Activated T-cell treated with anti-CD3 and anti-CD28 coated beads, Interleukin-2, amount 50 U/mL, for 24 hours (primary cell): ENCODE measurements around the gene POLR1H.

Experiments
- DNase-seq: peaks from one replicate; pipeline ENCODE4 v3.0.0-alpha.2; 2020
- H3K27ac Mint-ChIP-seq: 2 replicates; pipeline ENCODE4 v1.8.0; 2020; ENCODE audit warnings: mild to moderate bottlenecking, mixed read lengths
- H3K27me3 Mint-ChIP-seq: 2 replicates; pipeline ENCODE4 v1.8.0; 2020; ENCODE audit warnings: mixed read lengths
- H3K36me3 Mint-ChIP-seq: 2 replicates; pipeline ENCODE4 v1.8.0; 2020; ENCODE audit warnings: low read depth, mixed read lengths
- H3K4me1 Mint-ChIP-seq: 2 replicates; pipeline ENCODE4 v1.8.0; 2020; ENCODE audit warnings: low read depth, mixed read lengths
- H3K4me3 Mint-ChIP-seq: 2 replicates; pipeline ENCODE4 v1.8.0; 2020; ENCODE audit warnings: mild to moderate bottlenecking, moderate library complexity, mixed read lengths
- H3K9me3 Mint-ChIP-seq: 2 replicates; pipeline ENCODE4 v1.8.0; 2020; ENCODE audit warnings: mixed read lengths

The POLR1H gene

GRCh38 chr6:30042914-30043313, 18.2 kb upstream of the POLR1H start:
- Mint-ChIP-seq H3K27ac (no peak overlapping the region), H3K9me3 (no peaks in the 10 kb centered on the region), H3K4me1 (peaks cover 14% of the 10 kb centered on the region), H3K4me3 (no peak overlapping the region), H3K36me3 (peaks cover 6% of the 10 kb centered on the region), H3K27me3 (no peaks in the 10 kb centered on the region)
- no peak for DNase-seq

DNA sequence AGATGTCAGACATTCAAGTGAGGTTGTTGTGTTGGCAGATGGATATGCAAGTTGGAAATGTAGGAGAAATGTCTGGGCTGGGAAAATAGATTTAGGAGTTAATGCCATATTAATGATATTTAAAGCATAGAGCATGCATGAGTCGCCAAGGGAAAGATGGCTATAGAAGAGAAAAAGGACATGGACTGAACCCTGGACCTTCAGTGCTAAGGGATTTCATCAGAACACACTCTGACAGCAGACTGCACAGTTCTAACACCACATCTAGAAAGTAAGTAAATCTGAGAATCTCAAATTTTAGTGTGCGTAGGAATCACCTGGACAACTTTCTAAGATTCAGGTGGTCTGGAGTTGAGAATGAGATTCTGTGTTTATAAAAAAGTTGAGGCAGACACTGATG, 17.3 kb upstream of the POLR1H start:
- H3K4me1 Mint-ChIP-seq = peaks cover 14% of the 10 kb centered on the region
- no peak for DNase-seq
- no peaks in the 10 kb centered on the region for H3K27me3 Mint-ChIP-seq
- no peaks in the 10 kb centered on the region for H3K9me3 Mint-ChIP-seq
- H3K27ac Mint-ChIP-seq = no peak overlapping the region
- H3K4me3 Mint-ChIP-seq = no peak overlapping the region
- H3K36me3 Mint-ChIP-seq = peaks cover 8% of the 10 kb centered on the region

GRCh38 chr6:30044630-30045029, 16.4 kb upstream of the POLR1H start:
- Mint-ChIP-seq H3K4me1 (peaks cover 14% of the 10 kb centered on the region), H3K27me3 (no peaks in the 10 kb centered on the region), H3K9me3 (no peaks in the 10 kb centered on the region), H3K4me3 (no peak overlapping the region), H3K36me3 (peaks cover 8% of the 10 kb centered on the region), H3K27ac (no peak overlapping the region)
- DNase-seq = no peak

GRCh38 chr6:30047220-30047619, 13.8 kb upstream of the POLR1H start:
- DNase-seq = no peak
- Mint-ChIP-seq H3K27me3 (no peaks in the 10 kb centered on the region), H3K4me3 (no peak overlapping the region), H3K9me3 (no peaks in the 10 kb centered on the region), H3K36me3 (peaks cover 15% of the 10 kb centered on the region), H3K4me1 (peaks cover 15% of the 10 kb centered on the region), H3K27ac (no peak overlapping the region)

- H3K36me3 Mint-ChIP-seq = peaks cover 60% of the 10 kb centered on the region
Observed at GRCh38 chr6:30053682-30054081, 7.4 kb upstream of the POLR1H start.

DNA sequence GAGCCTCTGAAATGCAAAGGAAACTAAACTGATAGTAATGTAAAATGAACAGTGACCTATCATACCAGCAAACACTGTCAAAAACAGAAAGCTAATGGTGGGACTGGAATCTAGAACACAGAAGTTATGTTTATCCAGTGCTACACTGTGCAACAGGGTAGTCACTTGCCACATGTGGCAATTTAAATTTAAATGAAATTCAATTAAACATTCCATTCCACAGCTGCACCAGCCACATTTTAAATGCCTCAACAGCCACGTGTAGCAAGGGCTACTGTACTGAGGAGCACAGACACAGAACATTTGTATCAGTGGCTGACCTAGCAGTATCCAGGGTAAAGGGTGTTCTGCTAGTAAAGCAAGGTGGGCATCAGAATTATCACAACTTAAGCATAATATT, 5.6 kb upstream of the POLR1H start:
- Mint-ChIP-seq H3K27me3 (no peaks in the 10 kb centered on the region), H3K9me3 (no peaks in the 10 kb centered on the region), H3K4me1 (peaks cover 15% of the 10 kb centered on the region), H3K4me3 (no peak overlapping the region), H3K36me3 (peaks cover 62% of the 10 kb centered on the region), H3K27ac (no peak overlapping the region)
- DNase-seq = no peak

More at GRCh38 chr6:30053682-30054081, 7.4 kb upstream of the POLR1H start:
- no peak overlapping the region for H3K4me3 Mint-ChIP-seq
- DNase-seq = no peak
- H3K27ac Mint-ChIP-seq = no peak overlapping the region
- no peaks in the 10 kb centered on the region for H3K9me3 Mint-ChIP-seq
- no peaks in the 10 kb centered on the region for H3K27me3 Mint-ChIP-seq
- peaks cover 1% of the 10 kb centered on the region for H3K4me1 Mint-ChIP-seq

DNA sequence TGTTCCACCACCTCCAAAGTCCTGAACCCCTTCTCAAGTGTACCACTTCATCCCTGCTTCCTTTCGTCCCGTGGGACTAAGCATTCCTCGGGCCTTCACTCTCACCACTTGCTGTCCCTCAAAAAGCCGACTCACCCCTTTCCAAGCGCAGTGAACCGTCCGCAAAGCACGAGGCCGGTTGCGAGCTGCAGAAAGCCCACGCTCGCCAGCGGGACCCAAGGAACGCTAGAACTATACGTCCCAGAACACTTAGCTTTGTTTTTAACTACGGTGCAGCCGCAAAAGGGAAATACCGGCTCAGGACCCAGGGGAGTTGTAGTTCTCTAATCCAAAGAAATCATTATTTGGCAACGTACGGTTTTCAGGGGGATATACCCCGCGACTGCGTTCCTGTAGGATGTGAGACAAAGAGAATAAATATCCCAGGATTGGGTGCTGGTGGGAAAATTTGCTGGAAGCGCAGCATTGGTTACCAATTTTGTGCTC, 416 bp upstream of the POLR1H start:
- peak overlapping the region; percentile 97 for H3K4me3 Mint-ChIP-seq
- H3K27me3 Mint-ChIP-seq = no peaks in the 10 kb centered on the region
- H3K27ac Mint-ChIP-seq = peak overlapping the region; percentile 97
- peaks cover 6% of the 10 kb centered on the region for H3K9me3 Mint-ChIP-seq
- H3K4me1 Mint-ChIP-seq = peaks cover 41% of the 10 kb centered on the region
- H3K36me3 Mint-ChIP-seq = peaks cover 69% of the 10 kb centered on the region
- peak; percentile 63 for DNase-seq

GRCh38 chr6:30061858-30062458, 893 bp downstream of the POLR1H start:
- peaks cover 67% of the 10 kb centered on the region for H3K36me3 Mint-ChIP-seq

GRCh38 chr6:30062471-30063178, 1.6 kb downstream of the POLR1H start:
- H3K27me3 Mint-ChIP-seq = no peaks in the 10 kb centered on the region
- H3K36me3 Mint-ChIP-seq = peaks cover 67% of the 10 kb centered on the region
- peak overlapping the region; percentile 97 for H3K27ac Mint-ChIP-seq
- peaks cover 6% of the 10 kb centered on the region for H3K9me3 Mint-ChIP-seq
- H3K4me1 Mint-ChIP-seq = peaks cover 53% of the 10 kb centered on the region
- no peak for DNase-seq
- H3K4me3 Mint-ChIP-seq = peak overlapping the region; percentile 97

More at GRCh38 chr6:30061858-30062458, 893 bp downstream of the POLR1H start:
- Mint-ChIP-seq H3K27me3 (no peaks in the 10 kb centered on the region), H3K9me3 (peaks cover 6% of the 10 kb centered on the region), H3K27ac (peak overlapping the region; percentile 97), H3K4me1 (peaks cover 50% of the 10 kb centered on the region), H3K4me3 (peak overlapping the region; percentile 97)
- no peak for DNase-seq

- H3K36me3 Mint-ChIP-seq = peaks cover 69% of the 10 kb centered on the region
- H3K27ac Mint-ChIP-seq = peak overlapping the region; percentile 79
- H3K27me3 Mint-ChIP-seq = no peaks in the 10 kb centered on the region
- H3K4me3 Mint-ChIP-seq = peak overlapping the region; percentile 97
- H3K4me1 Mint-ChIP-seq = peaks cover 60% of the 10 kb centered on the region
- H3K9me3 Mint-ChIP-seq = peaks cover 6% of the 10 kb centered on the region
- DNase-seq = no peak
Observed at GRCh38 chr6:30063315-30063714, 2.2 kb downstream of the POLR1H start.

- peaks cover 86% of the 10 kb centered on the region for H3K36me3 Mint-ChIP-seq
- peaks cover 9% of the 10 kb centered on the region for H3K27me3 Mint-ChIP-seq
- H3K4me1 Mint-ChIP-seq = peaks cover 58% of the 10 kb centered on the region
- H3K4me3 Mint-ChIP-seq = peak overlapping the region; percentile 92
- peak overlapping the region; percentile 98 for H3K27ac Mint-ChIP-seq
- H3K9me3 Mint-ChIP-seq = peaks cover 6% of the 10 kb centered on the region
- DNase-seq = no peak
Observed at GRCh38 chr6:30066082-30066481, 5.0 kb downstream of the POLR1H start.

- Mint-ChIP-seq H3K4me3 (peak within 1 kb of the TSS; percentile 92), H3K9me3 (peaks cover 6% of the 10 kb centered on the region), H3K27ac (peak within 1 kb of the TSS; percentile 98), H3K4me1 (peaks cover 60% of the 10 kb centered on the region), H3K27me3 (peaks cover 15% of the 10 kb centered on the region), H3K36me3 (peaks cover 78% of the 10 kb centered on the region)
- DNase-seq = peak; percentile 97
Observed at GRCh38 chr6:30066577-30067459, 5.8 kb downstream of the POLR1H start, which contains the start of gene PPP1R11. Gene PPP1R11, plus strand, starts transcription at chr6:30067198. Its CDS starts 213 bp downstream, at chr6:30067411.

DNA sequence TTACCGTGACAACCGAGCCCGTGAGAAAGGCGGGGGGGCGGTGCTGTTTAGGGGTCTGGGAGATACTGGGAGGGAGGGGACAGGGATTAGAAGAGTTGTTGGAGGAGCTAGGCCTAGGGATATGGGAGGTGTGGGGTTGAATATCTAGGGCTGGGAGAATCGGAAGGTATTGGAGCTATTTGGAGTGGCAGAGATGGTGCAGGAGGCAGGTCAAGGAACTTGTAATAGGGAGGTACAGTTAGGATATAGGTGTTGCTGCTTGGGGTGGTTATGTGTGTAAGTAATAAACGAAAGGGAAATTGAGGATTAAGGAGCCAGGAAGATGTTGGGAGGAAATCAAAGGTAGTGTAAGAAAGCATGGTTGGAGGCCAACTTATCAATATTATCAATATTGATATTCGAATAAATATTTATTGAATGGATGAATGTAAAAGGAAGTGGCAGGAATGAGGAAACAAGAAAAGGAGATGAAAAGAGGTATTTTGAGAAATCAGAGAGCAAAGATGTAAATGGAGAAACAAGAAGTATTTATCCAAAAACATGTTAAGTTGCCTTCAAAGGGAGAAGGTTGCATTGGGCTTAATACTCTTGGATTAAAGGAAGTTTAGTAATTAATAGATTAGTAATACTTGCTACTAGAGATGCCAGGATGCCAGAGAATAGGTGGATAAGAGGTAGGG, 6.5 kb downstream of the POLR1H start:
- Mint-ChIP-seq H3K4me3 (peak overlapping the region; percentile 92), H3K4me1 (peaks cover 57% of the 10 kb centered on the region), H3K9me3 (peaks cover 6% of the 10 kb centered on the region), H3K27me3 (peaks cover 23% of the 10 kb centered on the region), H3K27ac (peak overlapping the region; percentile 98), H3K36me3 (peaks cover 73% of the 10 kb centered on the region)
- DNase-seq = no peak
